IMR-90 (cell line): Measurements from ENCODE around the gene IPO7. TPM values are rescaled to one million over a fixed set of nuclear protein-coding genes. Genes with fewer than 3 reads are reported as not detected.

ENCODE experiments used
- ATAC-seq: fragments of 200-7000 bp; cut with Tn5 transposase; 2 replicates; pipeline ENCODE4 v1.9.1; 2020; ENCODE audit warnings: low read depth, mild to moderate bottlenecking, moderate library complexity
- BruUV-seq: library from RNA; stranded (reverse); fragments of 400-500 nt; replicated peaks from 2 replicates; lab custom pipeline; 2021; lab: Mats Ljungman, UMichigan
- CTCF ChIA-PET: fragments of 300-600 bp; formaldehyde crosslinking; extraction: SDS; loops from one replicate; lab custom pipeline; 2021; ENCODE audit warnings: antibody characterized with exemption; lab: Yijun Ruan, JAX
- POLR2A ChIA-PET: fragments of 300-600 bp; sonication (Branson Sonifier 250); formaldehyde crosslinking; loops from one replicate; lab custom pipeline; 2022; ENCODE audit warnings: antibody characterized with exemption; ENCODE audit not compliant: unreplicated experiment; lab: Charles Lee
- DNase-seq: peaks from one replicate; pipeline ENCODE4 v3.0.0; 2013
- H2AFZ ChIP-seq: replicated peaks from 2 replicates; pipeline ENCODE3; 2013; ENCODE audit warnings: low read length, mild to moderate bottlenecking; ENCODE audit not compliant: poor library complexity
- H2AK5ac ChIP-seq: 2 replicates; pipeline ENCODE4 v1.6.1; 2013; ENCODE audit warnings: low read depth, low read length, inconsistent platforms
- H2AK9ac ChIP-seq: replicated peaks from 2 replicates; pipeline ENCODE3; 2013; ENCODE audit warnings: mild to moderate bottlenecking, low read depth, low read length, moderate library complexity; ENCODE audit not compliant: poor library complexity
- H2BK120ac ChIP-seq: 2 replicates; pipeline ENCODE4 v1.6.1; 2013; ENCODE audit warnings: low read depth, low read length, inconsistent platforms
- H2BK15ac ChIP-seq: 3 replicates; pipeline ENCODE4 v1.6.1; 2013; ENCODE audit warnings: low read depth, low read length, inconsistent platforms
- H2BK20ac ChIP-seq: 2 replicates; pipeline ENCODE4 v1.6.1; 2013; ENCODE audit warnings: low read depth, mild to moderate bottlenecking, inconsistent platforms, low read length, moderate library complexity
- H2BK5ac ChIP-seq: 2 replicates; pipeline ENCODE4 v1.6.1; 2013; ENCODE audit warnings: mild to moderate bottlenecking, low read depth, low read length, inconsistent platforms; ENCODE audit not compliant: poor library complexity, severe bottlenecking
- H3K14ac ChIP-seq: replicated peaks from 2 replicates; pipeline ENCODE4 v1.6.1; 2013; ENCODE audit warnings: low read depth, low read length, inconsistent platforms
- H3K18ac ChIP-seq: 2 replicates; pipeline ENCODE4 v1.6.1; 2013; ENCODE audit warnings: low read depth, low read length, control low read depth
- H3K23ac ChIP-seq: 2 replicates; pipeline ENCODE4 v1.6.1; 2013; ENCODE audit warnings: low read depth, low read length, inconsistent platforms
- H3K27ac ChIP-seq: 2 replicates; pipeline ENCODE4 v1.5.1; 2013; ENCODE audit warnings: mild to moderate bottlenecking, control low read depth, low read length; ENCODE audit not compliant: insufficient read depth
- H3K27me3 ChIP-seq: 2 replicates; pipeline ENCODE4 v1.6.1; 2013; ENCODE audit warnings: low read length; ENCODE audit not compliant: control insufficient read depth, insufficient read depth
- H3K36me3 ChIP-seq: 2 replicates; pipeline ENCODE4 v1.6.1; 2013; ENCODE audit warnings: low read length, mixed read lengths; ENCODE audit not compliant: control insufficient read depth, insufficient read depth
- H3K4ac ChIP-seq: 2 replicates; pipeline ENCODE4 v1.6.1; 2013; ENCODE audit warnings: low read depth, low read length, inconsistent platforms
- H3K4me1 ChIP-seq: 2 replicates; pipeline ENCODE4 v1.6.1; 2013; ENCODE audit warnings: low read length, mixed read lengths; ENCODE audit not compliant: control insufficient read depth, insufficient read depth
- H3K4me2 ChIP-seq: 2 replicates; pipeline ENCODE4 v1.6.1; 2013; ENCODE audit warnings: low read depth, mild to moderate bottlenecking, control low read depth, low read length, moderate library complexity
- H3K4me3 ChIP-seq: 2 replicates; pipeline ENCODE4 v1.5.1; 2013; ENCODE audit warnings: low read depth, mild to moderate bottlenecking, control low read depth, low read length, moderate library complexity; ENCODE audit not compliant: insufficient read depth
- H3K56ac ChIP-seq: 2 replicates; pipeline ENCODE4 v1.6.1; 2013; ENCODE audit warnings: low read length, inconsistent platforms; ENCODE audit not compliant: insufficient read depth; ENCODE audit errors: extremely low read depth
- H3K79me1 ChIP-seq, 2 experiments: 2 replicates each; pipeline ENCODE4 v1.6.1; 2013; ENCODE audit warnings: low read length in 2 of 2, inconsistent platforms in 1 of 2, low read depth in 1 of 2
- H3K9ac ChIP-seq: 2 replicates; pipeline ENCODE4 v1.6.1; 2013; ENCODE audit warnings: low read depth, low read length, control low read depth
- H3K9me1 ChIP-seq: 2 replicates; pipeline ENCODE4 v1.6.1; 2013; ENCODE audit warnings: low read length, inconsistent platforms; ENCODE audit not compliant: insufficient read depth
- H3K9me3 ChIP-seq: 2 replicates; pipeline ENCODE4 v1.6.1; 2013; ENCODE audit warnings: low read length; ENCODE audit not compliant: control insufficient read depth, insufficient read depth
- H4K20me1 ChIP-seq: 2 replicates; pipeline ENCODE4 v1.6.1; 2013; ENCODE audit warnings: low read length, inconsistent platforms; ENCODE audit not compliant: insufficient read depth
- H4K5ac ChIP-seq: 2 replicates; pipeline ENCODE4 v1.6.1; 2013; ENCODE audit warnings: mild to moderate bottlenecking, low read depth, low read length, control low read depth
- H4K8ac ChIP-seq, 2 experiments: 2 replicates each; pipeline ENCODE4 v1.6.1; 2013; ENCODE audit warnings: low read depth in 2 of 2, low read length in 2 of 2, control low read depth in 1 of 2, inconsistent platforms in 1 of 2
- H4K91ac ChIP-seq: 2 replicates; pipeline ENCODE4 v1.6.1; 2013; ENCODE audit warnings: low read depth, low read length, inconsistent platforms; ENCODE audit not compliant: insufficient read depth
- CEBPB ChIP-seq: IDR thresholded peaks from 2 replicates; pipeline ENCODE4 v1.6.1; 2012; ENCODE audit warnings: low read depth, low read length, improper control_type of control experiment
- CHD1 ChIP-seq: IDR thresholded peaks from 2 replicates; pipeline ENCODE4 v1.6.1; 2012; ENCODE audit warnings: low read depth, low read length, improper control_type of control experiment
- FOS ChIP-seq: fragments of 150-350 bp; IDR thresholded peaks from 2 replicates; pipeline ENCODE4 v1.6.1; 2016; ENCODE audit warnings: low read depth, low read length
- WGBS, 2 experiments: methylation state at CpG; one replicate each; pipeline versions ENCODE4 v1.1.5 to v1.1.7; 2013; ENCODE audit warnings: missing lambda C conversion rate in 2 of 2; ENCODE audit not compliant: insufficient read length in 1 of 2; ENCODE audit errors: extremely low coverage in 2 of 2; 5-methylcytosine and 5-hydroxymethylcytosine counted together
- dilution Hi-C: fragments of 300-500 bp; cut with HindIII; formaldehyde crosslinking; loops from one replicate; pipeline ENCODE4 v1.14.3; 2018; ENCODE audit warnings: low sequenced_read_pairs; ENCODE audit not compliant: unreplicated experiment
- in situ Hi-C: fragments of 300-500 bp; cut with MboI; formaldehyde crosslinking; loops from 3 replicates; pipeline ENCODE4 v1.14.3; 2019; ENCODE audit warnings: low sequenced_read_pairs, inconsistent platforms, mixed read lengths
- intact Hi-C: fragments of 100-400 bp; cut with micrococcal nuclease; formaldehyde crosslinking; loops from 2 replicates; pipeline ENCODE4 v1.10.0; 2022
- polyA plus RNA-seq, 3 experiments: library from polyadenylated mRNA; depleted of rRNA; stranded (reverse); fragments of >200 nt; gene quantifications; 2 replicates each; pipeline ENCODE4 v1.2.3, GENCODE V29; 2012; ENCODE audit warnings: low replicate concordance in 1 of 3
- total RNA-seq: library from RNA; depleted of rRNA; stranded (reverse); fragments of >200 nt; gene quantifications from 2 replicates; pipeline ENCODE4 v1.2.3, GENCODE V29; 2012

IPO7 gene
- total and polyA plus RNA-seq, 2 of the 4 experiments (the other 2 are of a cell fraction) = 40.6 to 110 TPM

DNA sequence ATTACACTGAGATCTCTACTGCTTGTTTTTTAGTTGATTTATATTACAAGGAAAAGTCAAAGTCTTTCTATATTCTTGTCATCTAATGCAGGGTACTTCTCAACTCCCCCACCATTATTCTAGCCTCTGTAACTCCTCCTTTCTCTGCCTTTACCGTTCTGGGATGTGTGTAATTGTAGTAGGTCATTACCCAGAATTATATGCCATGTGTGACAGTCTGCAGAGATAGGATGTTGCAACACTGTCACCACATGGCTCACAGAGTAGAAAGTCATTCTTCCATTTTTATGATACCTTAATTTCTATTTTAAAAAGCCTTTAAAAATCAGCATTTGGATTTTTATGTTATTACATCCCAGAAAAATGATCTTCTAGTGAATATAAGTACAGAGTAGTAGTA, 109.0 kb downstream of the IPO7 start:
- Histone ChIP-seq H3K36me3 (peaks cover 20% of the 10 kb centered on the region), H3K9me3 (no peaks in the 10 kb centered on the region), H4K20me1 (no peaks in the 10 kb centered on the region), H3K4ac (no peak overlapping the region), H3K4me2 (no peak overlapping the region), H2AK5ac (no peak overlapping the region), H3K9me1 (peaks cover 5% of the 10 kb centered on the region), H4K91ac (no peak overlapping the region), H3K9ac (no peak overlapping the region), H2BK5ac (no peak overlapping the region), H2BK20ac (no peak overlapping the region), H3K4me3 (no peak overlapping the region), H3K14ac (no peak overlapping the region), H3K18ac (no peak overlapping the region), H2BK15ac (no peak overlapping the region), H3K27ac (no peak overlapping the region), H3K27me3 (no peaks in the 10 kb centered on the region), H2AK9ac (no peak overlapping the region), H3K79me1 (peaks cover 0 to 17% of the 10 kb centered on the region in 2 experiments; a peak in 2 of 4 replicates), H3K23ac (no peak overlapping the region), H3K56ac (no peak overlapping the region), H4K5ac (no peak overlapping the region), H2BK120ac (no peak overlapping the region), H2AFZ (no peak overlapping the region), H3K4me1 (peaks cover 7% of the 10 kb centered on the region; the same call in 1 of the 2 replicates), H4K8ac (no peak overlapping the region)
- BruUV-seq = no TSS peak
- no CpG with 5 or more reads among the region's 1 CpG for WGBS, 2 experiments
- no peak for DNase-seq
- ChIA-PET POLR2A (no interaction called here), CTCF (interaction anchor here (1.0 kb wide), 1 partner anchor 13 kb away, joined by 3 read pairs; no protein-coding TSS in a partner anchor)
- dilution Hi-C loops (no loop called here), in situ Hi-C loops (no loop called here), intact Hi-C loops (no loop called here)
- TF ChIP-seq FOS = no peak
- peak; percentile 60; the same call in 1 of the 2 replicates for TF ChIP-seq CEBPB
- TF ChIP-seq CHD1 = no peak
- no peak for ATAC-seq
